GM06990 (cell line): ENCODE measurements around the gene RSPO4.

Experiments
- DNase-seq: peaks from one replicate; pipeline ENCODE4 v3.0.0-alpha.2; 2011; ENCODE audit not compliant: insufficient read length; ENCODE audit errors: extremely low read depth
- H3K27me3 ChIP-seq: replicated peaks from 2 replicates; pipeline ENCODE4 v1.6.0; 2011; ENCODE audit warnings: low read length; ENCODE audit not compliant: control insufficient read depth, insufficient read depth
- H3K36me3 ChIP-seq: 2 replicates; pipeline ENCODE4 v1.5.1; 2011; ENCODE audit warnings: low read length; ENCODE audit not compliant: control insufficient read depth, insufficient read depth
- H3K4me3 ChIP-seq: replicated peaks from 2 replicates; pipeline ENCODE4 v1.5.1; 2011; ENCODE audit warnings: low read depth, mild to moderate bottlenecking, control low read depth, low read length
- TF ChIP-seq, protein P1 (sequence below): IDR thresholded peaks from 2 replicates; pipeline ENCODE4 v1.5.1; 2011; ENCODE audit warnings: low read length, control low read depth, mild to moderate bottlenecking, inconsistent platforms; ENCODE audit not compliant: insufficient read depth, poor library complexity, severe bottlenecking

The RSPO4 gene

DNA sequence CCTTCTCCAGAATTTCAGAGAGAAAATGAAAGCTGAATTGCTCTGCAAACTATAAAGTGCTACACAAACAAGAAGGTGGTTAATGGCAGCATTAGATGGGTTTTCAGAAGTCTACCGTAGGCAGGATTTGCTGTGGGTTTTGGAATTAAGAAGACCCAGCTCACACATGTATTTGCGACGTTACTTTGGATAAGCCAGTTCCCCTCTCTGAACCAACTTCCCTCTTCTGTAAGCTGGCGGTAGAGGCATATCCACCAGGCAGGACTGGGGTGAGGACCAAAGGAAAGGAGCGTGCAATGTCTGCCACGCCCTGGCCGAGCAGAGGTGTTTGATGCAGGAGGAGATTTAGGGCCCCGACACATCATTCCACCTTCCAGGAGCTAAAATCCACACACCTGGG lies 6.9 kb downstream of the RSPO4 start:
- no peaks in the 10 kb centered on the region; the same call in none of the 2 replicates for H3K27me3 ChIP-seq

DNA sequence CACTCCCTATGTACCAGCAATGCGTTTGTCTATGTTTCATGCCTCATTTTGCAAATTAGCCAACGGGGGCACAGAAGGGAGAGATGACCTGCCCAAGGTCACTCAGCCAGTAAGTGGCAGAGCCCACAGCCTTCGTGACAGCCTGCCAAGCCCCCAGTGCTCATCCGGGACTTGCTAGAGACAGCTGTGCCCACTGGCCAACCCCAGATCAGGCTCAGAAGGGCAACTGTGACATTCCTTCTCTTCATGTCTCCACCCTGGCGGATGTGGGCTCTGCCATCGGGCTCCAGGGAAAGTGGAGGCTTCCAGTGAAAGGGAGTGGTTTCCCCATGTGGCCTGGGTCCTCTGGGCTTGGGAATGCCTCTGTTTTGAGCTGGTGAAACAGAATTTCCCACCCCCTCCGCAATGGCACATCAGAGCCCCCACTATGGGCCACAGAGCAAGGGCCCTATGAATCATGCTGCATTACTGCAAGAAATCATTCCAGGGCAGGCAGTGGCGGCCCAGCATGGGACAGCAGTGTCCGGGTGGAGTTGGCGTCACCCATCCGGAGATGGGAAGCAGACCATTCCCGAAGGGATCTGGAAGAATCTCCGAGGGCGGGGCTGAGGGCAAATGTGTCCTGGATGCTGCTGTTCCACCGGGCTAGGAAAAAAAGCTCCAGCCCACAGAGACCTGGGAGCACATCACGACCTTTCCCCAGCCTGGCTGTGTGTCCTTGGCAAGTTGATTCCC lies 9.1 kb downstream of the RSPO4 start:
- TF ChIP-seq, protein P1, sequence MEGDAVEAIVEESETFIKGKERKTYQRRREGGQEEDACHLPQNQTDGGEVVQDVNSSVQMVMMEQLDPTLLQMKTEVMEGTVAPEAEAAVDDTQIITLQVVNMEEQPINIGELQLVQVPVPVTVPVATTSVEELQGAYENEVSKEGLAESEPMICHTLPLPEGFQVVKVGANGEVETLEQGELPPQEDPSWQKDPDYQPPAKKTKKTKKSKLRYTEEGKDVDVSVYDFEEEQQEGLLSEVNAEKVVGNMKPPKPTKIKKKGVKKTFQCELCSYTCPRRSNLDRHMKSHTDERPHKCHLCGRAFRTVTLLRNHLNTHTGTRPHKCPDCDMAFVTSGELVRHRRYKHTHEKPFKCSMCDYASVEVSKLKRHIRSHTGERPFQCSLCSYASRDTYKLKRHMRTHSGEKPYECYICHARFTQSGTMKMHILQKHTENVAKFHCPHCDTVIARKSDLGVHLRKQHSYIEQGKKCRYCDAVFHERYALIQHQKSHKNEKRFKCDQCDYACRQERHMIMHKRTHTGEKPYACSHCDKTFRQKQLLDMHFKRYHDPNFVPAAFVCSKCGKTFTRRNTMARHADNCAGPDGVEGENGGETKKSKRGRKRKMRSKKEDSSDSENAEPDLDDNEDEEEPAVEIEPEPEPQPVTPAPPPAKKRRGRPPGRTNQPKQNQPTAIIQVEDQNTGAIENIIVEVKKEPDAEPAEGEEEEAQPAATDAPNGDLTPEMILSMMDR = no peak
- no peaks in the 10 kb centered on the region for H3K36me3 ChIP-seq
- H3K27me3 ChIP-seq = no peaks in the 10 kb centered on the region; the same call in none of the 2 replicates
- H3K4me3 ChIP-seq = no peak overlapping the region
- DNase-seq = no peak

More for the DNA sequence above, 6.9 kb downstream of the RSPO4 start:
- no peak for DNase-seq
- TF ChIP-seq, protein P1 = no peak
- Histone ChIP-seq H3K36me3 (no peaks in the 10 kb centered on the region), H3K4me3 (no peak overlapping the region)

DNA sequence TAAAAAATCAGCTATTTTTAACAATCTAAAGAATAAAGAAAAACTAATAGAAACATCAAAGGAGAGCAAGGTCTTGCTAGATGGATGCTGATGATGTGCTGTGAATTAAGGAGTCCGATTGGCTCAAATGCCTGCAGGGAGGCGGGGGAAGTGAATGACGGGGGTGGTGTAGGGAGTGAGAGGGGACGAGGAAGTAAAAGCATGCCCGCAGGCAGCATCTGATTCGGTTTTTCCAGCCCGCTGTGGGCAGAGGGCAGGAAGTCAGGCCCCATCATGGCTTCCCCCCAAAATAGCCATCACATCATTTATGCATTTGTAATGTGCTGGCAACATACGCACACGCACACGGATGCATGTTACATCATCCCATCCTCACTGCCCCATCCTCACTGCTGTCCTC lies 10.3 kb downstream of the RSPO4 start:
- TF ChIP-seq, protein P1 = no peak
- Histone ChIP-seq H3K36me3 (no peaks in the 10 kb centered on the region), H3K27me3 (no peaks in the 10 kb centered on the region; the same call in none of the 2 replicates), H3K4me3 (no peak overlapping the region)
- no peak for DNase-seq

DNA sequence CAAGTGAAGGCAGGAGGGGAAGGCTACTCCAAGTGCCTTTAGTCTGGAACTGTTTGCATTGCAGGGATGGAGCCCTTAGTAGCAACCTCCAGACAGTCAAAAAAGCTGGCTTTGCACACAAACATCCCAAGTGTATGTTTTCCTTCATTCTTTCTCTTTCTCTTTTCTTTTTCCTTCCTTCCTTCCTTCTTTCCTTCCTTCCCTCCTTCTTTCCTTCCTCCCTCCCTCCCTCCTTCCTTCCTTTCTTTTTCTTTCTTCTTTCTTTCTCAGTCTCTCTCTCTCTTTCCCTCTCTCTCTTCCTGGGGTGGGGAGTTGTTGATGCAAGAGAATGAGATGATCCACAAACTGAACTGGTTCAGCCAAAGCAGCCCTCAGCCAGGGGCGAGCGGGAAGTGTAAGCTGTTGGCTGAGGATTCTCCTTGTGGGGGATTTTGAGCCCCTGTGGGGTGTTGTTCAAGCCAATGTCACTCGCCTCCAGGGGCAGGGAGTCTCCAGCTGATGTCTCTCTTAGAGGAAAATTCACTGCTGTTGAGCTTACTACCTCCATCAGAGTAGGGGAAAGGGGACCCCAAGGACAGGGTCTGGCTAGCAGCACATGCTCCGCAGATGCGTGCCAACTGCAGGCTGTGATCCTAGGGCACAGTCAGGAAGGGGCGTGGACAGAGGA lies 11.7 kb downstream of the RSPO4 start:
- H3K27me3 ChIP-seq = no peaks in the 10 kb centered on the region; the same call in none of the 2 replicates
- TF ChIP-seq, protein P1 = no peak

DNA sequence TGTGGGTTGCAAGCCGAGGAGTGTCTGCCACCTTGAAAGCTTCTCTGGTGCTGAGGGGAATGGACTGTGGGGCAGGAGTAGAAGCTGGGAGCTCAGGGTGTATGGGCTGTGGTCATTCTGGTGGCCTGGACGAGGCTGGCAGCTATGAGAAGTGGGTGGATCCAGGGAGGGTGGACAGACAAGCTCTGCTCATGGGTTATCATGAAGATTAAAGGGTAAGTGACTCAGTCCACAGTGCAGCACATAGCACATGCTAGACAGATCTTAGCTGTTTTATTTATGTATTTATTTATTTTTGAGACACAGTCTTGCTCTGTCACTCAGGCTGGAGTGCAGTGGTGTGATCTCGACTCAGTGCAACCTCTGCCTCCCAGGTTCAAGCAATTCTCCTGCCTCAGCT lies 13.8 kb downstream of the RSPO4 start:
- Histone ChIP-seq H3K36me3 (no peaks in the 10 kb centered on the region), H3K27me3 (no peaks in the 10 kb centered on the region; the same call in none of the 2 replicates), H3K4me3 (no peak overlapping the region)
- DNase-seq = no peak
- TF ChIP-seq, protein P1 = no peak

More for the DNA sequence above, 11.7 kb downstream of the RSPO4 start:
- H3K4me3 ChIP-seq = no peak overlapping the region
- no peak for DNase-seq
- no peaks in the 10 kb centered on the region for H3K36me3 ChIP-seq
